ENCODE measurements around the gene FCN3. TPM values are rescaled to one million over a fixed set of nuclear protein-coding genes. Genes with fewer than 3 reads are reported as not detected.

FCN3 gene
- total RNA-seq, 1 donor from 2014 or later = not detected

GRCh38 chr1:27416387-27417111 is 41.9 kb upstream of the FCN3 start:
- no peaks in the 10 kb centered on the region for H3K27me3 Mint-ChIP-seq
- H3K36me3 Mint-ChIP-seq = peaks cover 35% of the 10 kb centered on the region
- H3K9me3 Mint-ChIP-seq = no peaks in the 10 kb centered on the region
- no peak for DNase-seq (ENCODE audit: extremely low spot score, unreplicated experiment)
- TF ChIP-seq CTCF (conservative IDR thresholded peaks at IDR 0.05) = peak; percentile 72
- peaks cover 23% of the 10 kb centered on the region for H3K4me1 Mint-ChIP-seq (ENCODE audit: unreplicated experiment)
- peak overlapping the region; percentile 41 for H3K27ac Mint-ChIP-seq
- no peak overlapping the region for H3K4me3 Mint-ChIP-seq

GRCh38 chr1:27414091-27414490 is 39.5 kb upstream of the FCN3 start:
- H3K4me1 Mint-ChIP-seq (ENCODE audit: unreplicated experiment) = peaks cover 22% of the 10 kb centered on the region
- no peak overlapping the region for H3K27ac Mint-ChIP-seq
- H3K36me3 Mint-ChIP-seq = peaks cover 41% of the 10 kb centered on the region
- TF ChIP-seq CTCF (conservative IDR thresholded peaks at IDR 0.05) = no peak
- no peaks in the 10 kb centered on the region for H3K9me3 Mint-ChIP-seq
- no peaks in the 10 kb centered on the region for H3K27me3 Mint-ChIP-seq
- no peak overlapping the region for H3K4me3 Mint-ChIP-seq
- no peak for DNase-seq (ENCODE audit: extremely low spot score, unreplicated experiment)

- TF ChIP-seq CTCF (conservative IDR thresholded peaks at IDR 0.05) = no peak
- Mint-ChIP-seq H3K4me3 (no peak overlapping the region), H3K27ac (no peak overlapping the region), H3K9me3 (no peaks in the 10 kb centered on the region), H3K36me3 (peaks cover 47% of the 10 kb centered on the region), H3K4me1 (ENCODE audit: unreplicated experiment) (peaks cover 11% of the 10 kb centered on the region), H3K27me3 (no peaks in the 10 kb centered on the region)
- DNase-seq (ENCODE audit: extremely low spot score, unreplicated experiment) = no peak
These were observed 38.4 kb upstream of the FCN3 start for GRCh38 chr1:27413004-27413403.

- no peak for TF ChIP-seq CTCF (conservative IDR thresholded peaks at IDR 0.05)
- Mint-ChIP-seq H3K4me1 (ENCODE audit: unreplicated experiment) (peaks cover 10% of the 10 kb centered on the region), H3K36me3 (peaks cover 48% of the 10 kb centered on the region), H3K27me3 (no peaks in the 10 kb centered on the region), H3K4me3 (no peak overlapping the region), H3K27ac (no peak overlapping the region), H3K9me3 (no peaks in the 10 kb centered on the region)
- no peak for DNase-seq (ENCODE audit: extremely low spot score, unreplicated experiment)
These were observed 37.9 kb upstream of the FCN3 start for GRCh38 chr1:27412502-27412901.

GRCh38 chr1:27410709-27411108 is 36.1 kb upstream of the FCN3 start:
- peaks cover 40% of the 10 kb centered on the region for H3K36me3 Mint-ChIP-seq
- no peak overlapping the region for H3K27ac Mint-ChIP-seq
- H3K27me3 Mint-ChIP-seq = no peaks in the 10 kb centered on the region

More at GRCh38 chr1:27410709-27411108, 36.1 kb upstream of the FCN3 start:
- DNase-seq (ENCODE audit: extremely low spot score, unreplicated experiment) = no peak
- Mint-ChIP-seq H3K4me3 (no peak overlapping the region), H3K4me1 (ENCODE audit: unreplicated experiment) (peaks cover 11% of the 10 kb centered on the region), H3K9me3 (no peaks in the 10 kb centered on the region)
- no peak for TF ChIP-seq CTCF (conservative IDR thresholded peaks at IDR 0.05)

Measured in type B pancreatic cell (in vitro differentiated cells).